WTC11 (cell line): Measurements from ENCODE around the gene SP9. TPM values are rescaled to one million over a fixed set of nuclear protein-coding genes. Genes with fewer than 3 reads are reported as not detected.

Experiments
- ATAC-seq: fragments of 200-7000 bp; cut with Tn5 transposase; 2 replicates; pipeline ENCODE4 v1.10.0; 2021; ENCODE audit warnings: mild to moderate bottlenecking, moderate library complexity
- CTCF ChIA-PET: fragments of 300-600 bp; sonication (Branson Sonifier 250); formaldehyde crosslinking; loops from one replicate; lab custom pipeline; 2021; ENCODE audit warnings: antibody characterized with exemption; lab: Charles Lee
- POLR2A ChIA-PET: fragments of 350-600 bp; sonication (Branson Sonifier 250); formaldehyde crosslinking; loops from one replicate; lab custom pipeline; 2021; ENCODE audit warnings: antibody characterized with exemption; lab: Charles Lee
- DNase-seq: peaks from one replicate; pipeline ENCODE4 v3.0.0; 2021; ENCODE audit warnings: low spot score
- H3K27ac Mint-ChIP-seq: 2 replicates; pipeline ENCODE4 v1.8.0; 2021; ENCODE audit warnings: mixed read lengths
- H3K27me3 Mint-ChIP-seq: 2 replicates; pipeline ENCODE4 v1.8.0; 2021; ENCODE audit warnings: low read depth, mild to moderate bottlenecking, moderate library complexity, mixed read lengths
- H3K36me3 Mint-ChIP-seq: 2 replicates; pipeline ENCODE4 v1.8.0; 2021; ENCODE audit warnings: mixed read lengths
- H3K4me1 Mint-ChIP-seq: 2 replicates; pipeline ENCODE4 v1.8.0; 2022; ENCODE audit warnings: mixed read lengths
- H3K4me3 Mint-ChIP-seq: 2 replicates; pipeline ENCODE4 v1.8.0; 2021; ENCODE audit warnings: mild to moderate bottlenecking, moderate library complexity, mixed read lengths
- H3K9me3 Mint-ChIP-seq: 2 replicates; pipeline ENCODE4 v1.8.0; 2021; ENCODE audit warnings: mixed read lengths
- ATF1 ChIP-seq: sonication (generic); formaldehyde crosslinking; IDR thresholded peaks from 2 replicates; pipeline ENCODE4 v1.8.1; 2023; ENCODE audit warnings: mild to moderate bottlenecking, moderate library complexity, missing genetic modification reagents
- CREB1 ChIP-seq: sonication (generic); formaldehyde crosslinking; IDR thresholded peaks from 2 replicates; pipeline ENCODE4 v1.8.0; 2023; ENCODE audit warnings: mild to moderate bottlenecking, missing genetic modification reagents
- CREM ChIP-seq: sonication (generic); formaldehyde crosslinking; IDR thresholded peaks from 2 replicates; pipeline ENCODE4 v1.8.1; 2022; ENCODE audit warnings: mild to moderate bottlenecking, missing genetic modification reagents, moderate library complexity
- ELF4 ChIP-seq: sonication (generic); formaldehyde crosslinking; IDR thresholded peaks from 2 replicates; pipeline ENCODE4 v1.8.1; 2022; ENCODE audit warnings: low read depth, mild to moderate bottlenecking, moderate library complexity, missing genetic modification reagents
- EMX1 ChIP-seq: fragments of 250-450 bp; sonication (Bioruptor Pico); IDR thresholded peaks from 2 replicates; pipeline ENCODE4 v1.8.0; 2021; ENCODE audit warnings: mild to moderate bottlenecking
- FOXK1 ChIP-seq: sonication (generic); formaldehyde crosslinking; IDR thresholded peaks from 2 replicates; pipeline ENCODE4 v1.8.0; 2022; ENCODE audit warnings: mild to moderate bottlenecking, moderate library complexity, missing genetic modification reagents
- FOXP1 ChIP-seq: sonication (generic); formaldehyde crosslinking; IDR thresholded peaks from 2 replicates; pipeline ENCODE4 v1.8.0; 2022; ENCODE audit warnings: missing genetic modification reagents, mild to moderate bottlenecking, moderate library complexity, borderline replicate concordance
- GTF2I ChIP-seq: fragments of 250-450 bp; sonication (Bioruptor Pico); conservative IDR thresholded peaks from 2 replicates; pipeline ENCODE4 v1.4.0; 2021; ENCODE audit warnings: mild to moderate bottlenecking
- JUN ChIP-seq: sonication (generic); formaldehyde crosslinking; IDR thresholded peaks from 2 replicates; pipeline ENCODE4 v1.8.0; 2023; ENCODE audit warnings: mild to moderate bottlenecking, missing genetic modification reagents
- MXD4 ChIP-seq: fragments of 250-450 bp; sonication (Bioruptor Pico); IDR thresholded peaks from 2 replicates; pipeline ENCODE4 v1.8.0; 2021; ENCODE audit warnings: mild to moderate bottlenecking, moderate library complexity, borderline replicate concordance
- MYBL2 ChIP-seq: sonication (generic); formaldehyde crosslinking; IDR thresholded peaks from 2 replicates; pipeline ENCODE4 v1.8.1; 2023; ENCODE audit warnings: mild to moderate bottlenecking, moderate library complexity, missing genetic modification reagents
- NFYB ChIP-seq: sonication (generic); formaldehyde crosslinking; conservative IDR thresholded peaks from 2 replicates; pipeline ENCODE4 v1.8.0; 2022; ENCODE audit warnings: low read depth, missing genetic modification reagents
- RELA ChIP-seq: sonication (generic); formaldehyde crosslinking; IDR thresholded peaks from 2 replicates; pipeline ENCODE4 v1.8.1; 2022; ENCODE audit warnings: missing genetic modification reagents, mild to moderate bottlenecking, borderline replicate concordance
- TEAD4 ChIP-seq: sonication (generic); formaldehyde crosslinking; IDR thresholded peaks from 2 replicates; pipeline ENCODE4 v1.8.0; 2022; ENCODE audit warnings: mild to moderate bottlenecking, missing genetic modification reagents
- ZBTB21 ChIP-seq: sonication (generic); formaldehyde crosslinking; IDR thresholded peaks from 2 replicates; pipeline ENCODE4 v1.8.1; 2023; ENCODE audit warnings: mild to moderate bottlenecking, missing genetic modification reagents, borderline replicate concordance
- ZNF121 ChIP-seq: sonication (generic); formaldehyde crosslinking; IDR thresholded peaks from 2 replicates; pipeline ENCODE4 v1.8.0; 2023; ENCODE audit warnings: missing genetic modification reagents
- ZNF263 ChIP-seq: sonication (generic); formaldehyde crosslinking; IDR thresholded peaks from 2 replicates; pipeline ENCODE4 v1.8.1; 2022; ENCODE audit warnings: low read depth, mild to moderate bottlenecking, moderate library complexity, missing genetic modification reagents
- ZNF671 ChIP-seq: fragments of 250-450 bp; sonication (Bioruptor Pico); IDR thresholded peaks from 2 replicates; pipeline ENCODE4 v1.8.0; 2021; ENCODE audit warnings: mild to moderate bottlenecking
- total RNA-seq: library from RNA; stranded (reverse); gene quantifications from 3 replicates; pipeline ENCODE4 v1.2.3, GENCODE V29; 2021
- TF ChIP-seq, protein P1 (sequence below): sonication (generic); formaldehyde crosslinking; IDR thresholded peaks from 2 replicates; pipeline ENCODE4 v1.8.1; 2023; ENCODE audit warnings: mild to moderate bottlenecking, missing genetic modification reagents, moderate library complexity
- TF ChIP-seq, protein P2 (sequence below): sonication (generic); formaldehyde crosslinking; conservative IDR thresholded peaks from 2 replicates; pipeline ENCODE4 v1.8.1; 2022; ENCODE audit warnings: mild to moderate bottlenecking, missing genetic modification reagents
- TF ChIP-seq, protein P3 (sequence below): sonication (generic); formaldehyde crosslinking; IDR thresholded peaks from 2 replicates; pipeline ENCODE4 v1.8.0; 2022; ENCODE audit warnings: mild to moderate bottlenecking, missing genetic modification reagents
- TF ChIP-seq, protein P4 (sequence below): sonication (generic); formaldehyde crosslinking; IDR thresholded peaks from 2 replicates; pipeline ENCODE4 v1.8.1; 2023; ENCODE audit warnings: mild to moderate bottlenecking, missing genetic modification reagents
- TF ChIP-seq, protein P5 (sequence below): fragments of 200-600 bp; IDR thresholded peaks from 2 replicates; pipeline ENCODE4 v1.8.0; 2022; ENCODE audit warnings: antibody characterized with exemption
- TF ChIP-seq, protein P6 (sequence below): sonication (generic); formaldehyde crosslinking; IDR thresholded peaks from 2 replicates; pipeline ENCODE4 v1.8.1; 2022; ENCODE audit warnings: low read depth, mild to moderate bottlenecking, moderate library complexity, missing genetic modification reagents, borderline replicate concordance

SP9 gene
- total RNA-seq, 1 experiment from 2014 or later = not detected

DNA sequence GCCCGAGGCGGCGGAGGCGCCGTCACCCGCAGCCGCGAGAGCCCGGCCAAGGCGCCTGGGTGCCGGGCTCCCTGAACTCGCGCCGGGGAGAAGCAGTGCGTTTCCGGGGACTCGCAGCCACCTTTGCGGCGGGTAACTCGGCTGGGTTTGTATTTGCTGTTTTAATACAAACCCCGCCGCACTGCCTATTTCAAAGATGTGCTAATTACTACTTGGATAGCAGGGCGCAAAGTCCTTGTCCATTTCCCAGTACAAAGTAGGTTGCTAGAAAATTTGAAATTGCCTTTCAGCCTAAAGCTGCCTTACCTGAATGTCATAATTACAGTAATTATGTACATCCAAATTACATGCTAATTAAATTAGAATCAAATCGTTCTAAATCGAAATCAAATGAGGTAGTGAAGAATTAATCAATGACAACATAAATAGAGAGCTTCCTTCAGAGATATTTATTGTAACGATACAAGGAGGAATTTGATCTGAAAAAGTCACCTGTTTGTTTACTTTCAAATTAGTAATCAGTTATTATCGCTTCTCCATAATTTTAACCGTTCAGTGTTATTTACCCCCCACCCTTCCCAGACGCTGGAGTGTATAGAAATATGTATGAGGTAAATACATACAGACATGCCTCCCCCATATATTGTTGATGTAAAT is 8.1 kb downstream of the SP9 start:
- CTCF ChIA-PET = interaction anchor here (2.1 kb wide), 1 partner anchor 14 kb away, joined by 7 read pairs; no protein-coding TSS in a partner anchor

DNA sequence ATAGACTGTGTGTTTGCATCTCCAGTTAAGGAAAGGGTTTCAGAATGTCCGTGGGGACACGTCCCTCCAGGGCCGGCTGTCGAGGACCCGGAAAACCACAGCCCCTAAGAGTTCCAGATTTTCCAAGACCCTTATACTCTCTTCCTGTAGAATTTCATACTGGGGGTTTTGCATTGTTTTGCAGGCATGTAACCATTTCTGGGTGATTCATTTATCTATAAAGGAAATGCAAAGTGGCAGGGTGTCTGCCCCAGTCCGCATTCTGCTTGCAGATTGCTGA is 8.5 kb downstream of the SP9 start:
- DNase-seq = no peak
- Mint-ChIP-seq H3K27ac (no peak overlapping the region), H3K27me3 (peaks cover 74% of the 10 kb centered on the region), H3K9me3 (no peaks in the 10 kb centered on the region), H3K4me3 (peak overlapping the region; percentile 75), H3K4me1 (peaks cover 60% of the 10 kb centered on the region), H3K36me3 (0 out of 2 replicates have a peak, but pooled peaks cover under 1% of the 10 kb centered on the region)
- CTCF ChIA-PET = interaction anchor here (2.1 kb wide), 1 partner anchor 15 kb away, joined by 7 read pairs; no protein-coding TSS in a partner anchor
- no peak for ATAC-seq
- POLR2A ChIA-PET = no interaction called here
- TF ChIP-seq EMX1 (CRISPR knock-in tag) (no peak), FOXP1 (CRISPR knock-in tag) (no peak), MYBL2 (no peak), MXD4 (CRISPR knock-in tag) (no peak), CREM (CRISPR knock-in tag) (no peak), GTF2I (CRISPR knock-in tag) (no peak), ELF4 (CRISPR knock-in tag) (no peak)
- TF ChIP-seq, protein P1, sequence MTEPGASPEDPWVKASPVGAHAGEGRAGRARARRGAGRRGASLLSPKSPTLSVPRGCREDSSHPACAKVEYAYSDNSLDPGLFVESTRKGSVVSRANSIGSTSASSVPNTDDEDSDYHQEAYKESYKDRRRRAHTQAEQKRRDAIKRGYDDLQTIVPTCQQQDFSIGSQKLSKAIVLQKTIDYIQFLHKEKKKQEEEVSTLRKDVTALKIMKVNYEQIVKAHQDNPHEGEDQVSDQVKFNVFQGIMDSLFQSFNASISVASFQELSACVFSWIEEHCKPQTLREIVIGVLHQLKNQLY (CRISPR knock-in tag) = no peak
- TF ChIP-seq, protein P2, sequence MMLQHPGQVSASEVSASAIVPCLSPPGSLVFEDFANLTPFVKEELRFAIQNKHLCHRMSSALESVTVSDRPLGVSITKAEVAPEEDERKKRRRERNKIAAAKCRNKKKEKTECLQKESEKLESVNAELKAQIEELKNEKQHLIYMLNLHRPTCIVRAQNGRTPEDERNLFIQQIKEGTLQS (CRISPR knock-in tag) = no peak
- TF ChIP-seq, protein P3, sequence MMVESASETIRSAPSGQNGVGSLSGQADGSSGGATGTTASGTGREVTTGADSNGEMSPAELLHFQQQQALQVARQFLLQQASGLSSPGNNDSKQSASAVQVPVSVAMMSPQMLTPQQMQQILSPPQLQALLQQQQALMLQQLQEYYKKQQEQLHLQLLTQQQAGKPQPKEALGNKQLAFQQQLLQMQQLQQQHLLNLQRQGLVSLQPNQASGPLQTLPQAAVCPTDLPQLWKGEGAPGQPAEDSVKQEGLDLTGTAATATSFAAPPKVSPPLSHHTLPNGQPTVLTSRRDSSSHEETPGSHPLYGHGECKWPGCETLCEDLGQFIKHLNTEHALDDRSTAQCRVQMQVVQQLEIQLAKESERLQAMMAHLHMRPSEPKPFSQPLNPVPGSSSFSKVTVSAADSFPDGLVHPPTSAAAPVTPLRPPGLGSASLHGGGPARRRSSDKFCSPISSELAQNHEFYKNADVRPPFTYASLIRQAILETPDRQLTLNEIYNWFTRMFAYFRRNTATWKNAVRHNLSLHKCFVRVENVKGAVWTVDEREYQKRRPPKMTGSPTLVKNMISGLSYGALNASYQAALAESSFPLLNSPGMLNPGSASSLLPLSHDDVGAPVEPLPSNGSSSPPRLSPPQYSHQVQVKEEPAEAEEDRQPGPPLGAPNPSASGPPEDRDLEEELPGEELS (CRISPR knock-in tag) = no peak
- TF ChIP-seq, protein P4, sequence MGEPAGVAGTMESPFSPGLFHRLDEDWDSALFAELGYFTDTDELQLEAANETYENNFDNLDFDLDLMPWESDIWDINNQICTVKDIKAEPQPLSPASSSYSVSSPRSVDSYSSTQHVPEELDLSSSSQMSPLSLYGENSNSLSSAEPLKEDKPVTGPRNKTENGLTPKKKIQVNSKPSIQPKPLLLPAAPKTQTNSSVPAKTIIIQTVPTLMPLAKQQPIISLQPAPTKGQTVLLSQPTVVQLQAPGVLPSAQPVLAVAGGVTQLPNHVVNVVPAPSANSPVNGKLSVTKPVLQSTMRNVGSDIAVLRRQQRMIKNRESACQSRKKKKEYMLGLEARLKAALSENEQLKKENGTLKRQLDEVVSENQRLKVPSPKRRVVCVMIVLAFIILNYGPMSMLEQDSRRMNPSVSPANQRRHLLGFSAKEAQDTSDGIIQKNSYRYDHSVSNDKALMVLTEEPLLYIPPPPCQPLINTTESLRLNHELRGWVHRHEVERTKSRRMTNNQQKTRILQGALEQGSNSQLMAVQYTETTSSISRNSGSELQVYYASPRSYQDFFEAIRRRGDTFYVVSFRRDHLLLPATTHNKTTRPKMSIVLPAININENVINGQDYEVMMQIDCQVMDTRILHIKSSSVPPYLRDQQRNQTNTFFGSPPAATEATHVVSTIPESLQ (CRISPR knock-in tag) = no peak
- TF ChIP-seq, protein P5, sequence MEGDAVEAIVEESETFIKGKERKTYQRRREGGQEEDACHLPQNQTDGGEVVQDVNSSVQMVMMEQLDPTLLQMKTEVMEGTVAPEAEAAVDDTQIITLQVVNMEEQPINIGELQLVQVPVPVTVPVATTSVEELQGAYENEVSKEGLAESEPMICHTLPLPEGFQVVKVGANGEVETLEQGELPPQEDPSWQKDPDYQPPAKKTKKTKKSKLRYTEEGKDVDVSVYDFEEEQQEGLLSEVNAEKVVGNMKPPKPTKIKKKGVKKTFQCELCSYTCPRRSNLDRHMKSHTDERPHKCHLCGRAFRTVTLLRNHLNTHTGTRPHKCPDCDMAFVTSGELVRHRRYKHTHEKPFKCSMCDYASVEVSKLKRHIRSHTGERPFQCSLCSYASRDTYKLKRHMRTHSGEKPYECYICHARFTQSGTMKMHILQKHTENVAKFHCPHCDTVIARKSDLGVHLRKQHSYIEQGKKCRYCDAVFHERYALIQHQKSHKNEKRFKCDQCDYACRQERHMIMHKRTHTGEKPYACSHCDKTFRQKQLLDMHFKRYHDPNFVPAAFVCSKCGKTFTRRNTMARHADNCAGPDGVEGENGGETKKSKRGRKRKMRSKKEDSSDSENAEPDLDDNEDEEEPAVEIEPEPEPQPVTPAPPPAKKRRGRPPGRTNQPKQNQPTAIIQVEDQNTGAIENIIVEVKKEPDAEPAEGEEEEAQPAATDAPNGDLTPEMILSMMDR = no peak

More for the DNA sequence above, 8.1 kb downstream of the SP9 start:
- TF ChIP-seq TEAD4 = no peak
- no peak for TF ChIP-seq ZBTB21 (CRISPR knock-in tag)
- no peak for TF ChIP-seq RELA (CRISPR knock-in tag)
- no peak for TF ChIP-seq CREB1 (CRISPR knock-in tag)
- TF ChIP-seq, protein P6, sequence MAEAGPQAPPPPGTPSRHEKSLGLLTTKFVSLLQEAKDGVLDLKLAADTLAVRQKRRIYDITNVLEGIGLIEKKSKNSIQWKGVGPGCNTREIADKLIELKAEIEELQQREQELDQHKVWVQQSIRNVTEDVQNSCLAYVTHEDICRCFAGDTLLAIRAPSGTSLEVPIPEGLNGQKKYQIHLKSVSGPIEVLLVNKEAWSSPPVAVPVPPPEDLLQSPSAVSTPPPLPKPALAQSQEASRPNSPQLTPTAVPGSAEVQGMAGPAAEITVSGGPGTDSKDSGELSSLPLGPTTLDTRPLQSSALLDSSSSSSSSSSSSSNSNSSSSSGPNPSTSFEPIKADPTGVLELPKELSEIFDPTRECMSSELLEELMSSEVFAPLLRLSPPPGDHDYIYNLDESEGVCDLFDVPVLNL (CRISPR knock-in tag) = no peak
- TF ChIP-seq, protein P2 (CRISPR knock-in tag) = no peak
- no peak for TF ChIP-seq NFYB (CRISPR knock-in tag)
- TF ChIP-seq ZNF263 = no peak
- TF ChIP-seq, protein P4 (CRISPR knock-in tag) = no peak
- TF ChIP-seq ZNF671 = no peak
- no peak for TF ChIP-seq ZNF121 (CRISPR knock-in tag)
- TF ChIP-seq MXD4 (CRISPR knock-in tag) = no peak
- no peak for TF ChIP-seq JUN (CRISPR knock-in tag)
- TF ChIP-seq MYBL2 = no peak
- TF ChIP-seq FOXK1 (CRISPR knock-in tag) = no peak
- TF ChIP-seq ATF1 (CRISPR knock-in tag) = no peak
- H3K27ac Mint-ChIP-seq = no peak overlapping the region
- ATAC-seq (no peak), DNase-seq (peak; percentile 29)
- peaks cover 79% of the 10 kb centered on the region for H3K27me3 Mint-ChIP-seq
- H3K4me3 Mint-ChIP-seq = peak overlapping the region; percentile 75
- no peaks in the 10 kb centered on the region for H3K36me3 Mint-ChIP-seq
- H3K4me1 Mint-ChIP-seq = peaks cover 64% of the 10 kb centered on the region
- no peaks in the 10 kb centered on the region for H3K9me3 Mint-ChIP-seq
- POLR2A ChIA-PET = no interaction called here
